ENCODE data around the gene DHFR2. TPM values are rescaled to one million over a fixed set of nuclear protein-coding genes. Genes with fewer than 3 reads are reported as not detected.

Gene DHFR2
- total and polyA plus RNA-seq, 2 donors (not counting 3 experiments of a cell fraction or from before 2014, with no cell fraction given), result 0.65 to 2.2 TPM

DNA sequence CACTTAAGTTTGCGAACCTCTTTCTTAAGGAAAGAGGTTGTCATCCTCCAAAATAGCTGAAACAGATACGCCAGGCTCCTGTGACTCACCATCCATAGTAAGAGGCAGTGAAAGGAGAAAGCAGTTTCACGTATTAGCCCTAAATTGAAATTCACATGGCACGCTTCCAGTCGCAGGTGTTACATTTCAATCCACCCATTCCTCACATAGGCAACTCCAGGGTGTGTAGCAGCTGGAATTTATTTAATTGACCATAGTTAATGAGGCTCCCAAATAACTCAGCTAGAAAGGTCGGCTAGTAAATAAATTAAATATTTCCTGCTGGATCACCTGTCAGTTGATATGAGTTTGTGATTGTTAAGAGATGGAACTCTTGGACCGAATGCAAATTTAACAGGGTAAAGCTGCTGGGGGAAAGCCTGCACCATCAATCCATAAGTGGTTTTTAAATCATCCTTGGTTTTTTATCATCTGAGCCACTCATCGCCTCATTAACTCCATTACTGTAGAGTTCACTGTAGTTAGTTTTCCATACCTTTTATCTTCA, 19.7 kb upstream of the DHFR2 start:
- no peak for DNase-seq (ENCODE audit: low read depth, low spot score)
- intact Hi-C loops (cut with micrococcal nuclease), result no loop called here

More for the DNA sequence above, 19.7 kb upstream of the DHFR2 start:
- Histone ChIP-seq H2AFZ (ENCODE audit: low read depth, low read length) (no peak overlapping the region), H3K27ac (ENCODE audit: insufficient read depth, low read depth, low read length) (no peak overlapping the region), H3K4me3 (replicated peaks in 1 of 3; ENCODE audit: insufficient read depth in 1 of 3, low read depth in 1 of 3, low read length in 3 of 3) (no peak overlapping the region), H3K36me3 (ENCODE audit: control insufficient read depth in 2 of 2, extremely low read depth in 1 of 2, insufficient read depth in 2 of 2, low read length in 2 of 2) (no peaks in the 10 kb centered on the region), H3K9ac (replicated peaks; ENCODE audit: extremely low read depth, insufficient read depth, low read length) (no peak overlapping the region), H3K9me3 (replicated peaks; ENCODE audit: control insufficient read depth, insufficient read depth, low read length) (no peaks in the 10 kb centered on the region), H3K4me2 (ENCODE audit: insufficient read depth, low read length) (no peak overlapping the region), H3K79me2 (ENCODE audit: control insufficient read depth, insufficient read depth, low read length) (no peaks in the 10 kb centered on the region), H3K4me1 (ENCODE audit: control insufficient read depth, extremely low read depth, insufficient read depth, low read length) (no peaks in the 10 kb centered on the region), H3K9me1 (replicated peaks; ENCODE audit: control insufficient read depth, extremely low read depth, insufficient read depth, low read length) (no peaks in the 10 kb centered on the region), H4K20me1 (replicated peaks; ENCODE audit: control insufficient read depth, extremely low read depth, insufficient read depth, low read length) (no peaks in the 10 kb centered on the region), H3K27me3 (ENCODE audit: control insufficient read depth in 2 of 2, insufficient read depth in 2 of 2, low read length in 2 of 2) (no peaks in the 10 kb centered on the region)
- BruUV-seq (replicated peaks), result no TSS peak
- TF ChIP-seq MAX (IDR thresholded peaks at IDR 0.05; ENCODE audit: insufficient read depth, insufficient read length) (no peak), GATA2 (IDR thresholded peaks at IDR 0.05; ENCODE audit: insufficient read depth, insufficient read length, low read depth, low read length) (no peak), MYC (IDR thresholded peaks at IDR 0.05; ENCODE audit: low read depth, low read length) (no peak), JUN (IDR thresholded peaks at IDR 0.05; ENCODE audit: borderline replicate concordance, insufficient read depth, insufficient read length, low read depth) (no peak), POLR2A (IDR thresholded peaks at IDR 0.05; ENCODE audit: low read depth, low read length) (no peak), EZH2 (IDR thresholded peaks at IDR 0.05; ENCODE audit: borderline replicate concordance, low read depth, low read length, severe bottlenecking) (no peak), POLR2AphosphoS5 (IDR thresholded peaks at IDR 0.05; ENCODE audit: insufficient read depth, low read depth, low read length) (no peak), FOS (IDR thresholded peaks at IDR 0.05; ENCODE audit: borderline replicate concordance, insufficient read depth, low read length) (no peak)
- TF ChIP-seq, protein P1, sequence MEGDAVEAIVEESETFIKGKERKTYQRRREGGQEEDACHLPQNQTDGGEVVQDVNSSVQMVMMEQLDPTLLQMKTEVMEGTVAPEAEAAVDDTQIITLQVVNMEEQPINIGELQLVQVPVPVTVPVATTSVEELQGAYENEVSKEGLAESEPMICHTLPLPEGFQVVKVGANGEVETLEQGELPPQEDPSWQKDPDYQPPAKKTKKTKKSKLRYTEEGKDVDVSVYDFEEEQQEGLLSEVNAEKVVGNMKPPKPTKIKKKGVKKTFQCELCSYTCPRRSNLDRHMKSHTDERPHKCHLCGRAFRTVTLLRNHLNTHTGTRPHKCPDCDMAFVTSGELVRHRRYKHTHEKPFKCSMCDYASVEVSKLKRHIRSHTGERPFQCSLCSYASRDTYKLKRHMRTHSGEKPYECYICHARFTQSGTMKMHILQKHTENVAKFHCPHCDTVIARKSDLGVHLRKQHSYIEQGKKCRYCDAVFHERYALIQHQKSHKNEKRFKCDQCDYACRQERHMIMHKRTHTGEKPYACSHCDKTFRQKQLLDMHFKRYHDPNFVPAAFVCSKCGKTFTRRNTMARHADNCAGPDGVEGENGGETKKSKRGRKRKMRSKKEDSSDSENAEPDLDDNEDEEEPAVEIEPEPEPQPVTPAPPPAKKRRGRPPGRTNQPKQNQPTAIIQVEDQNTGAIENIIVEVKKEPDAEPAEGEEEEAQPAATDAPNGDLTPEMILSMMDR (IDR thresholded peaks at IDR 0.05; ENCODE audit: extremely low read depth in 1 of 2, insufficient read depth in 1 of 2, low read depth in 1 of 2, low read length in 2 of 2), result no peak
- ChIA-PET POLR2A (no interaction called here), CTCF (interaction anchor here (1.1 kb wide), 1 partner anchor 13 kb away, joined by 3 read pairs; no protein-coding TSS in a partner anchor)
- dilution Hi-C loops (cut with MboI; ENCODE audit: extremely low pct_ligation_motif_present, low sequenced_read_pairs), result no loop called here
- FAIRE-seq, result no peak
